Body of pancreas (tissue), 4 donors: Measurements from ENCODE around the gene SOX9. TPM values are rescaled to one million over a fixed set of nuclear protein-coding genes. Genes with fewer than 3 reads are reported as not detected.
"Not testable (repeated sequence)": the region's sequence is repeated elsewhere in the genome, so short reads cannot be mapped to it uniquely, and the experiment has no call there.

ENCODE experiments used
- ATAC-seq: fragments of 150-250 bp; one replicate; pipeline ENCODE4 v1.9.1; 2016
- DNase-seq, 4 donors: peaks; one replicate each; pipeline ENCODE4 v3.0.0-alpha.2; 2019
- H3K27ac ChIP-seq, 4 donors: fragments of 200-600 bp; sonication (generic); 1 replicate in 3 of 4; 2 replicates in 1 of 4; pipeline versions ENCODE4 v1.5.1 to v1.6.1; 2016 to 2019; ENCODE audit warnings: mild to moderate bottlenecking in 1 of 4, mixed read lengths in 1 of 4, moderate library complexity in 1 of 4
- H3K27me3 ChIP-seq, 2 donors: fragments of 200-600 bp; sonication (generic); one replicate each; pipeline ENCODE4 v1.6.0; 2016; ENCODE audit warnings: mild to moderate bottlenecking in 1 of 2
- H3K36me3 ChIP-seq, 2 donors: fragments of 200-600 bp; sonication (generic); replicated peaks in 1 of 2; 2 replicates each; pipeline ENCODE4 v1.5.1; 2016; ENCODE audit warnings: low read depth in 2 of 2; ENCODE audit not compliant: insufficient read depth in 1 of 2
- H3K4me1 ChIP-seq: fragments of 200-600 bp; sonication (generic); one replicate; pipeline ENCODE4 v1.6.0; 2016
- H3K4me3 ChIP-seq, 2 donors: fragments of 200-600 bp; sonication (generic); 1 replicate in 1 of 2; 2 replicates in 1 of 2; pipeline ENCODE4 v1.5.1; 2016 to 2019
- H3K9me3 ChIP-seq, 3 donors: fragments of 200-600 bp; sonication (generic); 1 replicate in 2 of 3; 2 replicates in 1 of 3; pipeline ENCODE4 v1.5.1; 2016
- CTCF ChIP-seq, 7 experiments: fragments of 450-650 bp in 4 of 7; fragments of 200-600 bp in 3 of 7; sonication (generic) in 3 of 7; IDR thresholded peaks; one replicate each; pipeline ENCODE4 v1.5.1; 2016 to 2019; ENCODE audit warnings: antibody characterized with exemption in 7 of 7
- POLR2A ChIP-seq, 3 donors: fragments of 450-650 bp; IDR thresholded peaks; one replicate each; pipeline ENCODE4 v1.6.1; 2016; ENCODE audit warnings: antibody characterized with exemption in 3 of 3, mild to moderate bottlenecking in 2 of 3
- WGBS, 2 donors: methylation state at CpG; one replicate each; pipeline ENCODE4 v1.1.5; 2017; 5-methylcytosine and 5-hydroxymethylcytosine counted together
- intact Hi-C: fragments of 100-400 bp; cut with DNase I; formaldehyde crosslinking; loops from one replicate; pipeline ENCODE4 v1.15.1; 2023
- total RNA-seq, 2 donors: library from RNA; depleted of rRNA; stranded (reverse); fragments of >200 nt; gene quantifications; one replicate each; pipeline ENCODE4 v1.1.0, GENCODE V29; 2016

SOX9 gene
- total RNA-seq, 2 donors from 2014 or later = 35.8 to 47.5 TPM

- Histone ChIP-seq H3K4me1 (no peaks in the 10 kb centered on the region), H3K27me3 (no peaks in the 10 kb centered on the region), H3K4me3 (no peak overlapping the region), H3K9me3 (no peaks in the 10 kb centered on the region), H3K36me3 (no peaks in the 10 kb centered on the region), H3K27ac (no peak overlapping the region)
- DNase-seq (no peak), ATAC-seq (no peak)
- TF ChIP-seq CTCF (IDR thresholded peaks at IDR 0.05) = no peak
- TF ChIP-seq POLR2A (IDR thresholded peaks at IDR 0.05) = no peak
- intact Hi-C loops = no loop called here
- WGBS, 2 donors = 48 to 65% methylated on average over 5 of the region's 5 CpGs
Measured at GRCh38 chr17:72136692-72137091, 15.9 kb downstream of the SOX9 start.

GRCh38 chr17:72137161-72137560, 16.3 kb downstream of the SOX9 start:
- no peaks in the 10 kb centered on the region for H3K4me1 ChIP-seq
- intact Hi-C loops = no loop called here
- H3K4me3 ChIP-seq = no peak overlapping the region
- WGBS, 2 donors = 84 to 87% methylated on average over 9 of the region's 9 CpGs
- no peak for TF ChIP-seq CTCF (IDR thresholded peaks at IDR 0.05)
- TF ChIP-seq POLR2A (IDR thresholded peaks at IDR 0.05) = no peak
- H3K36me3 ChIP-seq = no peaks in the 10 kb centered on the region
- no peaks in the 10 kb centered on the region for H3K27me3 ChIP-seq
- DNase-seq (no peak), ATAC-seq (no peak)
- H3K9me3 ChIP-seq = no peaks in the 10 kb centered on the region
- H3K27ac ChIP-seq = no peak overlapping the region

DNA sequence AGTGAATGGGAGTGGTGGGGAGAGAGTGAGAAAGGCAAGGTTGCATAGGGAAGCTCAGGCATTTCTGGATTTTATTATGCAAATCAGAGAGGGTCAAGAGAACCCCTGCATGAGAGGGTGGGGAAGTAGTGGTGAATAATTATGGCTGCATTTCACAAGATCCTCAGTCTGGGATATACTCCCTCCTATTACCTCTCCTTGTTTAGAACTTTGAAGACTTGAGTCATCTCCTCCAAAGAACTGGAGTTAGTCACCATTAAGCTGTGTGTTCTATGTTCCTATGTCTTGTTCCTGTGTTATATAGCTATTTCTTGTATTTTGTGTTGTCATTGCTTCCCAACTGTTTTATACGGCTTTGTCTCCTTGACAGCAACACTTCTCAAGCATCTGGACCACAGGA, 18.4 kb downstream of the SOX9 start:
- no peaks in the 10 kb centered on the region for H3K36me3 ChIP-seq
- no peaks in the 10 kb centered on the region for H3K4me1 ChIP-seq
- no peak overlapping the region for H3K27ac ChIP-seq
- ATAC-seq (no peak), DNase-seq (no peak)
- H3K9me3 ChIP-seq = no peaks in the 10 kb centered on the region
- H3K27me3 ChIP-seq = no peaks in the 10 kb centered on the region
- no peak overlapping the region for H3K4me3 ChIP-seq
- TF ChIP-seq POLR2A (IDR thresholded peaks at IDR 0.05) (no peak), CTCF (IDR thresholded peaks at IDR 0.05) (no peak)
- WGBS, 2 donors = 94 to 96% methylated on average over 1 of the region's 1 CpG
- intact Hi-C loops = no loop called here

DNA sequence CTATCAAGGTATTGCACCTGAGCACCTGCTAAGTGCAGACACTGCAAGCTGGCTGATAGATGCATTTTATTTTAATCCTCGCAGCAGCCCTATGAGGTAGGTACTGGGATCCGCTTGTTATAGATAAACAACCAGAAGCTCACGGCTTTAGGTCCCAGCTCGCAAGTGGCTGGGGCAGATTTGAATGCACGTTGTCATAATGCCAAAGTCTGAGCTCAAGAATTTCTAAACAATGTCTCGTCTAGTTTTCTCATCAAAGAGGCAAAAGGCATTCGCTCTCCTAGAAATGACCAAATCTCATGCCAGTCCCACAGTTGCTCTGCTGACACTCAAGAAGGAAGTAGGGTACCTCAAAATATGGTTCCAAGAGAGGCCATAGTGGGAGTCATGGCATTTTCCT, 20.5 kb downstream of the SOX9 start:
- WGBS, 2 donors = 92% methylated on average over 7 of the region's 7 CpGs
- DNase-seq (no peak), ATAC-seq (no peak)
- Histone ChIP-seq H3K36me3 (no peaks in the 10 kb centered on the region), H3K27me3 (no peaks in the 10 kb centered on the region), H3K27ac (no peak overlapping the region), H3K4me3 (no peak overlapping the region), H3K4me1 (no peaks in the 10 kb centered on the region), H3K9me3 (no peaks in the 10 kb centered on the region)
- intact Hi-C loops = no loop called here
- TF ChIP-seq CTCF (IDR thresholded peaks at IDR 0.05) = no peak
- no peak for TF ChIP-seq POLR2A (IDR thresholded peaks at IDR 0.05)

- H3K36me3 ChIP-seq, H3K4me1 ChIP-seq, H3K9me3 ChIP-seq, H3K4me3 ChIP-seq, ATAC-seq, DNase-seq, intact Hi-C loops, H3K27ac ChIP-seq, H3K27me3 ChIP-seq: not testable (repeated sequence)
- WGBS, 2 donors = 94 to 97% methylated on average over 11 of the region's 11 CpGs
Measured at GRCh38 chr17:72142097-72142496, 21.3 kb downstream of the SOX9 start.
